Spinal cord (tissue), 10 donors: Measurements from ENCODE around the gene CNOT2. TPM values are rescaled to one million over a fixed set of nuclear protein-coding genes. Genes with fewer than 3 reads are reported as not detected.

Experiments
- DNase-seq, 6 donors: peaks; one replicate each; pipeline versions ENCODE4 v3.0.0 to v3.0.0-alpha.2; 2013 to 2015; ENCODE audit warnings: low spot score in 6 of 6, low read depth in 4 of 6
- H3K27ac ChIP-seq: one replicate; pipeline ENCODE4 v1.5.1; 2013; ENCODE audit warnings: low read depth, low read length, control low read depth
- H3K27me3 ChIP-seq: one replicate; pipeline ENCODE4 v1.6.1; 2013; ENCODE audit warnings: low read length; ENCODE audit not compliant: control insufficient read depth, insufficient read depth
- H3K36me3 ChIP-seq: one replicate; pipeline ENCODE4 v1.6.1; 2013; ENCODE audit warnings: low read length; ENCODE audit not compliant: control insufficient read depth, insufficient read depth
- H3K4me1 ChIP-seq: one replicate; pipeline ENCODE4 v1.6.1; 2013; ENCODE audit warnings: low read length; ENCODE audit not compliant: control insufficient read depth, insufficient read depth
- H3K4me3 ChIP-seq: one replicate; pipeline ENCODE4 v1.5.1; 2013; ENCODE audit warnings: low read depth, low read length, control low read depth
- H3K9me3 ChIP-seq: one replicate; pipeline ENCODE4 v1.6.1; 2013; ENCODE audit warnings: low read length; ENCODE audit not compliant: control insufficient read depth, insufficient read depth
- WGBS: methylation state at CpG from one replicate; pipeline ENCODE4 v1.1.5; 2013; ENCODE audit warnings: missing lambda C conversion rate; ENCODE audit not compliant: insufficient coverage; 5-methylcytosine and 5-hydroxymethylcytosine counted together
- polyA plus RNA-seq, 2 donors: library from polyadenylated mRNA; unstranded; fragments of 120-200 nt; gene quantifications; one replicate each; pipeline ENCODE4 v1.2.1, GENCODE V29; 2013; ENCODE audit not compliant: insufficient read length in 2 of 2
- total RNA-seq, 2 donors: library from RNA; depleted of rRNA in 1 of 2; stranded (reverse); fragments of 120-200 nt in 1 of 2; fragments of >200 nt in 1 of 2; gene quantifications; one replicate each; pipeline versions ENCODE4 v1.2.3 to v1.2.4, GENCODE V29; 2013 to 2014
- donor health status: healthy.

Gene CNOT2
- total and polyA plus RNA-seq, 4 donors, result 72.9 to 155 (median 102) TPM

GRCh38 chr12:70319605-70320004 is 76.4 kb downstream of the CNOT2 start:
- Histone ChIP-seq H3K27me3 (no peaks in the 10 kb centered on the region), H3K36me3 (no peaks in the 10 kb centered on the region), H3K4me3 (no peak overlapping the region), H3K9me3 (no peaks in the 10 kb centered on the region), H3K4me1 (no peaks in the 10 kb centered on the region), H3K27ac (no peak overlapping the region)
- WGBS, result no CpG with 5 or more reads among the region's 4 CpGs
- no peak for DNase-seq

- H3K4me1 ChIP-seq, result no peaks in the 10 kb centered on the region
- H3K9me3 ChIP-seq, result no peaks in the 10 kb centered on the region
- no peaks in the 10 kb centered on the region for H3K27me3 ChIP-seq
- WGBS, result 100% methylated on average over 2 of the region's 2 CpGs
- no peak overlapping the region for H3K27ac ChIP-seq
- H3K4me3 ChIP-seq, result no peak overlapping the region
- no peak for DNase-seq
- H3K36me3 ChIP-seq, result no peaks in the 10 kb centered on the region
These were observed 78.0 kb downstream of the CNOT2 start for GRCh38 chr12:70321191-70321590.

GRCh38 chr12:70327541-70327940 is 84.3 kb downstream of the CNOT2 start:
- no peak for DNase-seq
- WGBS, result 100% methylated on average over 2 of the region's 2 CpGs

GRCh38 chr12:70329728-70330127 is 86.5 kb downstream of the CNOT2 start:
- no peaks in the 10 kb centered on the region for H3K4me1 ChIP-seq
- H3K4me3 ChIP-seq, result no peak overlapping the region
- H3K27ac ChIP-seq, result no peak overlapping the region
- H3K36me3 ChIP-seq, result no peaks in the 10 kb centered on the region
- WGBS, result no CpG with 5 or more reads among the region's 3 CpGs
- DNase-seq, result peak in 1 of 6 donors; percentile 4
- H3K9me3 ChIP-seq, result no peaks in the 10 kb centered on the region
- H3K27me3 ChIP-seq, result no peaks in the 10 kb centered on the region

More at GRCh38 chr12:70327541-70327940, 84.3 kb downstream of the CNOT2 start:
- no peaks in the 10 kb centered on the region for H3K27me3 ChIP-seq
- no peaks in the 10 kb centered on the region for H3K4me1 ChIP-seq
- H3K9me3 ChIP-seq, result no peaks in the 10 kb centered on the region
- H3K4me3 ChIP-seq, result no peak overlapping the region
- no peak overlapping the region for H3K27ac ChIP-seq
- H3K36me3 ChIP-seq, result no peaks in the 10 kb centered on the region

- Histone ChIP-seq H3K4me1 (no peaks in the 10 kb centered on the region), H3K27ac (no peak overlapping the region), H3K9me3 (no peaks in the 10 kb centered on the region), H3K4me3 (no peak overlapping the region), H3K36me3 (no peaks in the 10 kb centered on the region), H3K27me3 (no peaks in the 10 kb centered on the region)
- no CpG with 5 or more reads among the region's 2 CpGs for WGBS
- DNase-seq, result no peak
These were observed 86.9 kb downstream of the CNOT2 start for GRCh38 chr12:70330158-70330557.

GRCh38 chr12:70332236-70332635 is 89.0 kb downstream of the CNOT2 start:
- no peaks in the 10 kb centered on the region for H3K36me3 ChIP-seq
- H3K4me3 ChIP-seq, result no peak overlapping the region
- DNase-seq, result no peak
- no peaks in the 10 kb centered on the region for H3K9me3 ChIP-seq
- no peaks in the 10 kb centered on the region for H3K4me1 ChIP-seq
- H3K27ac ChIP-seq, result no peak overlapping the region
- no peaks in the 10 kb centered on the region for H3K27me3 ChIP-seq

- DNase-seq, result no peak
- Histone ChIP-seq H3K9me3 (no peaks in the 10 kb centered on the region), H3K27ac (no peak overlapping the region), H3K36me3 (peaks cover 3% of the 10 kb centered on the region), H3K4me3 (no peak overlapping the region), H3K4me1 (no peaks in the 10 kb centered on the region), H3K27me3 (no peaks in the 10 kb centered on the region)
- WGBS, result 96% methylated on average over 5 of the region's 8 CpGs
These were observed 91.5 kb downstream of the CNOT2 start for GRCh38 chr12:70334742-70335141.

GRCh38 chr12:70338531-70338930 is 95.3 kb downstream of the CNOT2 start:
- Histone ChIP-seq H3K36me3 (peaks cover 12% of the 10 kb centered on the region), H3K27ac (no peak overlapping the region), H3K27me3 (no peaks in the 10 kb centered on the region), H3K4me1 (no peaks in the 10 kb centered on the region), H3K4me3 (no peak overlapping the region), H3K9me3 (no peaks in the 10 kb centered on the region)
- DNase-seq, result no peak
- WGBS, result 100% methylated on average over 1 of the region's 2 CpGs

- H3K36me3 ChIP-seq, result peaks cover 4% of the 10 kb centered on the region
- WGBS, result no CpG with 5 or more reads among the region's 2 CpGs
- no peaks in the 10 kb centered on the region for H3K9me3 ChIP-seq
- H3K4me3 ChIP-seq, result no peak overlapping the region
- H3K27ac ChIP-seq, result no peak overlapping the region
- H3K4me1 ChIP-seq, result no peaks in the 10 kb centered on the region
- DNase-seq, result no peak
- H3K27me3 ChIP-seq, result no peaks in the 10 kb centered on the region
These were observed 107.8 kb downstream of the CNOT2 start for GRCh38 chr12:70351076-70351475.

- Histone ChIP-seq H3K27me3 (no peaks in the 10 kb centered on the region), H3K27ac (no peak overlapping the region), H3K9me3 (no peaks in the 10 kb centered on the region), H3K4me1 (no peaks in the 10 kb centered on the region), H3K36me3 (no peaks in the 10 kb centered on the region), H3K4me3 (no peak overlapping the region)
- 75% methylated on average over 1 of the region's 6 CpGs for WGBS
- DNase-seq, result no peak
These were observed 110.8 kb downstream of the CNOT2 start for GRCh38 chr12:70353780-70354660.
